HFFc6 (cell line): ENCODE results near the gene LKAAEAR1. TPM values are rescaled to one million over a fixed set of nuclear protein-coding genes. Genes with fewer than 3 reads are reported as not detected.

Experiments
- DNase-seq: peaks from one replicate; pipeline ENCODE4 v3.0.0-alpha.2; 2018
- H3K27ac Mint-ChIP-seq: 2 replicates; pipeline ENCODE4 v1.8.0; 2020; ENCODE audit warnings: mild to moderate bottlenecking, mixed read lengths
- H3K27me3 Mint-ChIP-seq: 2 replicates; pipeline ENCODE4 v1.8.0; 2021; ENCODE audit warnings: mild to moderate bottlenecking, moderate library complexity, mixed read lengths; ENCODE audit not compliant: insufficient read depth
- H3K36me3 Mint-ChIP-seq: 2 replicates; pipeline ENCODE4 v1.8.0; 2021; ENCODE audit warnings: low read depth, mixed read lengths
- H3K4me1 Mint-ChIP-seq: 2 replicates; pipeline ENCODE4 v1.8.0; 2020; ENCODE audit warnings: low read depth, mixed read lengths
- H3K4me3 Mint-ChIP-seq: 2 replicates; pipeline ENCODE4 v1.8.0; 2020; ENCODE audit warnings: mild to moderate bottlenecking, moderate library complexity, mixed read lengths
- H3K9me3 Mint-ChIP-seq: 2 replicates; pipeline ENCODE4 v1.8.0; 2020; ENCODE audit warnings: mild to moderate bottlenecking, mixed read lengths
- CTCF ChIP-seq: fragments of 200-600 bp; sonication (generic); IDR thresholded peaks from 2 replicates; pipeline ENCODE4 v1.5.0; 2021; ENCODE audit warnings: antibody characterized with exemption, mild to moderate bottlenecking
- total RNA-seq, 6 experiments: library from RNA; stranded (reverse); fragmentation: NEBNext Ultra II Directional; extraction: Animal tissue kit (Norgen Biotek cat#: 25700); gene quantifications; 2 replicates in 1 of 6; 3 replicates in 5 of 6; pipeline ENCODE4 v1.2.3, GENCODE V29; 2021

Gene LKAAEAR1
- total RNA-seq, 6 experiments from 2014 or later: not detected

- no peaks in the 10 kb centered on the region for H3K36me3 Mint-ChIP-seq
Observed at GRCh38 chr20:64074963-64075362, 9.2 kb downstream of the LKAAEAR1 start.

GRCh38 chr20:64074184-64074789, 9.9 kb downstream of the LKAAEAR1 start:
- no peak for DNase-seq
- Mint-ChIP-seq H3K27me3 (no peaks in the 10 kb centered on the region; the same call in none of the 2 replicates), H3K36me3 (no peaks in the 10 kb centered on the region), H3K27ac (no peak overlapping the region), H3K9me3 (no peaks in the 10 kb centered on the region), H3K4me1 (peaks cover 8% of the 10 kb centered on the region; the same call in 1 of the 2 replicates), H3K4me3 (no peak overlapping the region)
- no peak for TF ChIP-seq CTCF

More at GRCh38 chr20:64074963-64075362, 9.2 kb downstream of the LKAAEAR1 start:
- H3K27me3 Mint-ChIP-seq: no peaks in the 10 kb centered on the region; the same call in none of the 2 replicates
- H3K9me3 Mint-ChIP-seq: no peaks in the 10 kb centered on the region
- H3K27ac Mint-ChIP-seq: no peak overlapping the region
- TF ChIP-seq CTCF: no peak
- DNase-seq: no peak
- no peak overlapping the region for H3K4me3 Mint-ChIP-seq
- peaks cover 8% of the 10 kb centered on the region; the same call in 1 of the 2 replicates for H3K4me1 Mint-ChIP-seq

- H3K27me3 Mint-ChIP-seq: no peaks in the 10 kb centered on the region; the same call in 1 of the 2 replicates
- peaks cover 2% of the 10 kb centered on the region; the same call in 1 of the 2 replicates for H3K4me1 Mint-ChIP-seq
Observed at GRCh38 chr20:64073476-64074183, 10.6 kb downstream of the LKAAEAR1 start.

GRCh38 chr20:64072498-64073063, 11.6 kb downstream of the LKAAEAR1 start:
- H3K4me1 Mint-ChIP-seq: no peaks in the 10 kb centered on the region
- TF ChIP-seq CTCF: no peak
- DNase-seq: no peak
- no peak overlapping the region for H3K27ac Mint-ChIP-seq
- no peak overlapping the region for H3K4me3 Mint-ChIP-seq
- H3K9me3 Mint-ChIP-seq: no peaks in the 10 kb centered on the region
- H3K27me3 Mint-ChIP-seq: no peaks in the 10 kb centered on the region; the same call in 1 of the 2 replicates
- H3K36me3 Mint-ChIP-seq: no peaks in the 10 kb centered on the region

More at GRCh38 chr20:64073476-64074183, 10.6 kb downstream of the LKAAEAR1 start:
- TF ChIP-seq CTCF: no peak
- Mint-ChIP-seq H3K36me3 (no peaks in the 10 kb centered on the region), H3K4me3 (no peak overlapping the region), H3K9me3 (no peaks in the 10 kb centered on the region), H3K27ac (no peak overlapping the region)
- DNase-seq: no peak

GRCh38 chr20:64071341-64072332, 12.6 kb downstream of the LKAAEAR1 start:
- H3K4me3 Mint-ChIP-seq: no peak overlapping the region

More at GRCh38 chr20:64071341-64072332, 12.6 kb downstream of the LKAAEAR1 start:
- H3K9me3 Mint-ChIP-seq: no peaks in the 10 kb centered on the region
- peaks cover 6% of the 10 kb centered on the region; the same call in 1 of the 2 replicates for H3K4me1 Mint-ChIP-seq
- no peak for DNase-seq
- no peaks in the 10 kb centered on the region for H3K36me3 Mint-ChIP-seq
- TF ChIP-seq CTCF: no peak
- H3K27me3 Mint-ChIP-seq: no peaks in the 10 kb centered on the region; the same call in 1 of the 2 replicates
- no peak overlapping the region for H3K27ac Mint-ChIP-seq
